K562 (cell line): ENCODE results near the gene GIMAP8. TPM values are rescaled to one million over a fixed set of nuclear protein-coding genes. Genes with fewer than 3 reads are reported as not detected.
A peak's percentile ranks its signal among the peaks of the same experiment; 100 is the strongest.

Experiments used
- CBX2 ChIP-seq: fragments of 200-600 bp; sonication (generic); IDR thresholded peaks from one replicate; pipeline ENCODE4 v1.6.1; 2012; ENCODE audit warnings: mild to moderate bottlenecking, low read length, inconsistent platforms; ENCODE audit not compliant: insufficient read depth, poor library complexity, severe bottlenecking
- HMGN3 ChIP-seq: IDR thresholded peaks from 2 replicates; pipeline ENCODE4 v1.6.1; 2011; ENCODE audit warnings: borderline replicate concordance, low read depth, mild to moderate bottlenecking, mixed read lengths, low read length; ENCODE audit not compliant: insufficient read length; ENCODE audit errors: extremely low read depth
- KLF13 ChIP-seq: fragments of 450-650 bp; IDR thresholded peaks from 2 replicates; pipeline ENCODE4 v1.6.1; 2016; ENCODE audit warnings: missing genetic modification characterization, low read depth, mild to moderate bottlenecking, missing compliant biosample characterization, moderate library complexity, borderline replicate concordance
- LCOR ChIP-seq: sonication (generic); formaldehyde crosslinking; IDR thresholded peaks from 2 replicates; pipeline ENCODE4 v1.8.0; 2022; ENCODE audit warnings: mild to moderate bottlenecking, missing genetic modification reagents
- MAFK ChIP-seq: IDR thresholded peaks from 2 replicates; pipeline ENCODE4 v1.6.1; 2011; ENCODE audit warnings: low read length, improper control_type of control experiment
- NFIC ChIP-seq: fragments of 450-650 bp; IDR thresholded peaks from 2 replicates; pipeline ENCODE4 v1.6.1; 2017; ENCODE audit warnings: mild to moderate bottlenecking, inconsistent platforms
- PURB ChIP-seq: sonication (generic); formaldehyde crosslinking; IDR thresholded peaks from 2 replicates; pipeline ENCODE4 v1.9.0; 2021; ENCODE audit warnings: low read depth, mild to moderate bottlenecking, missing genetic modification reagents
- SIN3B ChIP-seq: fragments of 450-650 bp; IDR thresholded peaks from 2 replicates; pipeline ENCODE4 v1.6.1; 2017; ENCODE audit warnings: low read depth, mild to moderate bottlenecking, moderate library complexity
- SP1 ChIP-seq: sonication (generic); formaldehyde crosslinking; IDR thresholded peaks from 2 replicates; pipeline ENCODE4 v1.8.1; 2022; ENCODE audit warnings: mild to moderate bottlenecking, missing genetic modification reagents
- STAT5B ChIP-seq: fragments of 250-450 bp; sonication (Bioruptor Pico); IDR thresholded peaks from 2 replicates; pipeline ENCODE4 v1.8.0; 2021; ENCODE audit warnings: mild to moderate bottlenecking, inconsistent platforms
- ZNF282 ChIP-seq: sonication (generic); formaldehyde crosslinking; IDR thresholded peaks from 2 replicates; pipeline ENCODE4 v1.8.1; 2023; ENCODE audit warnings: missing genetic modification reagents
- ZNF584 ChIP-seq: fragments of 200-800 bp; sonication (Bioruptor generic); IDR thresholded peaks from 2 replicates; pipeline ENCODE4 v1.6.1; 2016; ENCODE audit warnings: low read depth, mild to moderate bottlenecking, missing genetic modification characterization, missing compliant biosample characterization
- ZNF699 ChIP-seq: fragments of 250-450 bp; sonication (Bioruptor Pico); IDR thresholded peaks from 2 replicates; pipeline ENCODE4 v1.8.0; 2021; ENCODE audit warnings: mild to moderate bottlenecking, moderate library complexity; ENCODE audit not compliant: insufficient replicate concordance
- ZNF764 ChIP-seq: fragments of 250-450 bp; sonication (Bioruptor Pico); IDR thresholded peaks from 2 replicates; pipeline ENCODE4 v1.4.0; 2020; ENCODE audit warnings: low read depth, mild to moderate bottlenecking, moderate library complexity
- polyA plus RNA-seq, 8 experiments: library from polyadenylated mRNA; depleted of rRNA in 4 of 8; stranded (reverse) in 5 of 8; unstranded in 3 of 8; fragments of >200 nt; fragmentation: Nextera tagmentation in 2 of 8; fragmentation: Illumina TruSeq in 1 of 8; extraction: Ambion mirVana in 2 of 8; extraction: Trizol in 1 of 8; gene quantifications; 2 replicates each; pipeline versions ENCODE4 v1.2.1 to v1.2.3, GENCODE V29; 2011 to 2014; ENCODE audit warnings: inconsistent platforms in 1 of 8, missing spikeins in 1 of 8
- total RNA-seq, 7 experiments: library from RNA; depleted of rRNA in 6 of 7; stranded (reverse); fragments of >200 nt in 6 of 7; fragmentation: Illumina TruSeq in 2 of 7; extraction: Trizol in 2 of 7; gene quantifications; 2 replicates each; pipeline versions ENCODE4 v1.2.1 to v1.2.3, GENCODE V29; 2011 to 2021; ENCODE audit warnings: low replicate concordance in 1 of 7
- TF ChIP-seq, protein P1 (sequence below): sonication (generic); formaldehyde crosslinking; IDR thresholded peaks from 2 replicates; pipeline ENCODE4 v1.8.1; 2023; ENCODE audit warnings: missing genetic modification reagents, mild to moderate bottlenecking, borderline replicate concordance
- TF ChIP-seq, protein P2 (sequence below): sonication (generic); formaldehyde crosslinking; IDR thresholded peaks from 2 replicates; pipeline ENCODE4 v1.8.1; 2023; ENCODE audit warnings: mild to moderate bottlenecking, missing genetic modification reagents, moderate library complexity
- TF ChIP-seq, protein P3 (sequence below): sonication (generic); formaldehyde crosslinking; IDR thresholded peaks from 2 replicates; pipeline ENCODE4 v1.8.0; 2022; ENCODE audit warnings: missing genetic modification reagents, mild to moderate bottlenecking, borderline replicate concordance
- TF ChIP-seq, protein P4 (sequence below): fragments of 250-450 bp; sonication (Bioruptor Pico); IDR thresholded peaks from 2 replicates; pipeline ENCODE4 v1.5.0; 2020; ENCODE audit warnings: mild to moderate bottlenecking, borderline replicate concordance

Gene GIMAP8
- total and polyA plus RNA-seq, 9 of the 15 experiments (the other 6 are each of a cell fraction or from before 2014, with no cell fraction given): not detected

DNA sequence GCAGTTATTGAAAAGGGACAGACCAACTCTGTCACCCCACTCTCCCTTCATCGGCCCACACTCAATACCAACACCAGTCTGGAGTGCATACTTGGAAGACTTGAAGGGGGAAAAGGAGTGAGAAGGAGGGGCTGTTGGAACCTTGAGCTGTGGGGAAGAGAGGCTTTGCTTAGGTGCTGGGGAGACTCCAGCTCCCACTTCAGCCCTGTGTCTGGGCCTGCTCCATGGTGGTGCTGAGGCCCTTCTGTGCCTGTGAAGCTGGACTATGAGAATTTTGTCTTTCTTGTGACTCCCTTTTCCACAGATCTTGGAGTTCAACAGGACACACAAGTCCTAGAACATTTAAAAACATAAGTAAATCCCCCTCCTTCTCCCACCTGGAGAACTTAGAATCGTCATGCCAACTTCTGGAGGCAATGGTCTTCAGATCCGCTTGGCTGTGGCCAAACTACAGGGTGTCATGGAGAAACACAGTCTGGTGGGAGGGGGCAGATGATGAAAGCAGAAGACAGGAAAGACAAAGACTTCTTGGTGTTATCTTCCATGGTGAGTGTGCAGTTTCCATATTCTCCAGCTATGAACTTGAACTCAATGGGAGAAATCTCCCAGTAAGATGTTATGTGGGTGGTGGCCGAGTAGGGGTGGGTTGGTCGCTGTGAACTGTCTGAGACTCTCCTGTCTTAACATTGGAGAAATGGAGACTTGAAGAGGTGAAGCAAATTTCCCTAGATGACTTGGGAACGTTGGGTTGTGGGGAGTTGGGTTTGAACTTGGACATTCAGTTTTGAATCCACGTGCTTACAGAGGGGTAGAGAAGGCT, 18.4 kb upstream of the GIMAP8 start (continued):
- TF ChIP-seq, protein P1, sequence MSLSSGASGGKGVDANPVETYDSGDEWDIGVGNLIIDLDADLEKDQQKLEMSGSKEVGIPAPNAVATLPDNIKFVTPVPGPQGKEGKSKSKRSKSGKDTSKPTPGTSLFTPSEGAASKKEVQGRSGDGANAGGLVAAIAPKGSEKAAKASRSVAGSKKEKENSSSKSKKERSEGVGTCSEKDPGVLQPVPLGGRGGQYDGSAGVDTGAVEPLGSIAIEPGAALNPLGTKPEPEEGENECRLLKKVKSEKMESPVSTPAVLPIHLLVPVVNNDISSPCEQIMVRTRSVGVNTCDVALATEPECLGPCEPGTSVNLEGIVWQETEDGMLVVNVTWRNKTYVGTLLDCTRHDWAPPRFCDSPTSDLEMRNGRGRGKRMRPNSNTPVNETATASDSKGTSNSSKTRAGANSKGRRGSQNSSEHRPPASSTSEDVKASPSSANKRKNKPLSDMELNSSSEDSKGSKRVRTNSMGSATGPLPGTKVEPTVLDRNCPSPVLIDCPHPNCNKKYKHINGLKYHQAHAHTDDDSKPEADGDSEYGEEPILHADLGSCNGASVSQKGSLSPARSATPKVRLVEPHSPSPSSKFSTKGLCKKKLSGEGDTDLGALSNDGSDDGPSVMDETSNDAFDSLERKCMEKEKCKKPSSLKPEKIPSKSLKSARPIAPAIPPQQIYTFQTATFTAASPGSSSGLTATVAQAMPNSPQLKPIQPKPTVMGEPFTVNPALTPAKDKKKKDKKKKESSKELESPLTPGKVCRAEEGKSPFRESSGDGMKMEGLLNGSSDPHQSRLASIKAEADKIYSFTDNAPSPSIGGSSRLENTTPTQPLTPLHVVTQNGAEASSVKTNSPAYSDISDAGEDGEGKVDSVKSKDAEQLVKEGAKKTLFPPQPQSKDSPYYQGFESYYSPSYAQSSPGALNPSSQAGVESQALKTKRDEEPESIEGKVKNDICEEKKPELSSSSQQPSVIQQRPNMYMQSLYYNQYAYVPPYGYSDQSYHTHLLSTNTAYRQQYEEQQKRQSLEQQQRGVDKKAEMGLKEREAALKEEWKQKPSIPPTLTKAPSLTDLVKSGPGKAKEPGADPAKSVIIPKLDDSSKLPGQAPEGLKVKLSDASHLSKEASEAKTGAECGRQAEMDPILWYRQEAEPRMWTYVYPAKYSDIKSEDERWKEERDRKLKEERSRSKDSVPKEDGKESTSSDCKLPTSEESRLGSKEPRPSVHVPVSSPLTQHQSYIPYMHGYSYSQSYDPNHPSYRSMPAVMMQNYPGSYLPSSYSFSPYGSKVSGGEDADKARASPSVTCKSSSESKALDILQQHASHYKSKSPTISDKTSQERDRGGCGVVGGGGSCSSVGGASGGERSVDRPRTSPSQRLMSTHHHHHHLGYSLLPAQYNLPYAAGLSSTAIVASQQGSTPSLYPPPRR: no peak
- TF ChIP-seq STAT5B: no peak
- TF ChIP-seq PURB (CRISPR knock-in tag): no peak
- no peak for TF ChIP-seq LCOR (CRISPR knock-in tag)
- peak; percentile 96 for TF ChIP-seq ZNF584 (CRISPR knock-in tag)
- TF ChIP-seq ZNF764: no peak
- TF ChIP-seq, protein P2, sequence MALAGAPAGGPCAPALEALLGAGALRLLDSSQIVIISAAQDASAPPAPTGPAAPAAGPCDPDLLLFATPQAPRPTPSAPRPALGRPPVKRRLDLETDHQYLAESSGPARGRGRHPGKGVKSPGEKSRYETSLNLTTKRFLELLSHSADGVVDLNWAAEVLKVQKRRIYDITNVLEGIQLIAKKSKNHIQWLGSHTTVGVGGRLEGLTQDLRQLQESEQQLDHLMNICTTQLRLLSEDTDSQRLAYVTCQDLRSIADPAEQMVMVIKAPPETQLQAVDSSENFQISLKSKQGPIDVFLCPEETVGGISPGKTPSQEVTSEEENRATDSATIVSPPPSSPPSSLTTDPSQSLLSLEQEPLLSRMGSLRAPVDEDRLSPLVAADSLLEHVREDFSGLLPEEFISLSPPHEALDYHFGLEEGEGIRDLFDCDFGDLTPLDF (CRISPR knock-in tag): peak; percentile 46; the same call in 1 of the 2 replicates
- no peak for TF ChIP-seq CBX2
- TF ChIP-seq, protein P3, sequence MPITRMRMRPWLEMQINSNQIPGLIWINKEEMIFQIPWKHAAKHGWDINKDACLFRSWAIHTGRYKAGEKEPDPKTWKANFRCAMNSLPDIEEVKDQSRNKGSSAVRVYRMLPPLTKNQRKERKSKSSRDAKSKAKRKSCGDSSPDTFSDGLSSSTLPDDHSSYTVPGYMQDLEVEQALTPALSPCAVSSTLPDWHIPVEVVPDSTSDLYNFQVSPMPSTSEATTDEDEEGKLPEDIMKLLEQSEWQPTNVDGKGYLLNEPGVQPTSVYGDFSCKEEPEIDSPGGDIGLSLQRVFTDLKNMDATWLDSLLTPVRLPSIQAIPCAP (CRISPR knock-in tag): no peak
- peak; percentile 24; the same call in 1 of the 2 replicates for TF ChIP-seq KLF13 (tag)
- no peak for TF ChIP-seq NFIC
- no peak for TF ChIP-seq ZNF282 (CRISPR knock-in tag)
- TF ChIP-seq SIN3B: no peak
- no peak for TF ChIP-seq SP1 (CRISPR knock-in tag)
- no peak for TF ChIP-seq HMGN3
- TF ChIP-seq, protein P4, sequence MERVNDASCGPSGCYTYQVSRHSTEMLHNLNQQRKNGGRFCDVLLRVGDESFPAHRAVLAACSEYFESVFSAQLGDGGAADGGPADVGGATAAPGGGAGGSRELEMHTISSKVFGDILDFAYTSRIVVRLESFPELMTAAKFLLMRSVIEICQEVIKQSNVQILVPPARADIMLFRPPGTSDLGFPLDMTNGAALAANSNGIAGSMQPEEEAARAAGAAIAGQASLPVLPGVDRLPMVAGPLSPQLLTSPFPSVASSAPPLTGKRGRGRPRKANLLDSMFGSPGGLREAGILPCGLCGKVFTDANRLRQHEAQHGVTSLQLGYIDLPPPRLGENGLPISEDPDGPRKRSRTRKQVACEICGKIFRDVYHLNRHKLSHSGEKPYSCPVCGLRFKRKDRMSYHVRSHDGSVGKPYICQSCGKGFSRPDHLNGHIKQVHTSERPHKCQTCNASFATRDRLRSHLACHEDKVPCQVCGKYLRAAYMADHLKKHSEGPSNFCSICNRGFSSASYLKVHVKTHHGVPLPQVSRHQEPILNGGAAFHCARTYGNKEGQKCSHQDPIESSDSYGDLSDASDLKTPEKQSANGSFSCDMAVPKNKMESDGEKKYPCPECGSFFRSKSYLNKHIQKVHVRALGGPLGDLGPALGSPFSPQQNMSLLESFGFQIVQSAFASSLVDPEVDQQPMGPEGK (CRISPR knock-in tag): no peak; the same call in 1 of the 2 replicates
- TF ChIP-seq MAFK: peak; percentile 60
- no peak for TF ChIP-seq ZNF699 (CRISPR knock-in tag)
